Left cardiac atrium (tissue), 4 donors: Measurements from ENCODE around the gene FOXD1. TPM values are rescaled to one million over a fixed set of nuclear protein-coding genes. Genes with fewer than 3 reads are reported as not detected.
A peak's percentile ranks its signal among the peaks of the same experiment; 100 is the strongest.

Source experiments
- ATAC-seq, 2 donors: fragments of 200-7000 bp; cut with Tn5 transposase; one replicate each; pipeline ENCODE4 v1.9.1; 2020; ENCODE audit warnings: mild to moderate bottlenecking in 2 of 2, moderate library complexity in 2 of 2
- DNase-seq: peaks from one replicate; pipeline ENCODE4 v3.0.0-alpha.2; 2020
- intact Hi-C, 2 donors: fragments of 100-400 bp; cut with DNase I; formaldehyde crosslinking; loops; one replicate each; pipeline versions ENCODE4 v1.14.1 to v1.15.1; 2022 to 2023
- total RNA-seq, 2 donors: library from RNA; stranded (reverse); fragmentation: NEBNext Ultra II Directional; extraction: Animal tissue kit (Norgen Biotek cat#: 25700); gene quantifications; one replicate each; pipeline ENCODE4 v1.2.1, GENCODE V29; 2021
- donor health status: DM: no; HTN: yes; CAD: no.
- donor health status: DM: no; HTN: yes; CAD: no; lungs with severe emphysema.
- donor health status: DM: yes; HTN: yes; CAD: no.
- donor health status: Dilated cardiomyopathy.

FOXD1 gene
- total RNA-seq, 2 donors from 2014 or later = 0.09 to 0.10 TPM

DNA sequence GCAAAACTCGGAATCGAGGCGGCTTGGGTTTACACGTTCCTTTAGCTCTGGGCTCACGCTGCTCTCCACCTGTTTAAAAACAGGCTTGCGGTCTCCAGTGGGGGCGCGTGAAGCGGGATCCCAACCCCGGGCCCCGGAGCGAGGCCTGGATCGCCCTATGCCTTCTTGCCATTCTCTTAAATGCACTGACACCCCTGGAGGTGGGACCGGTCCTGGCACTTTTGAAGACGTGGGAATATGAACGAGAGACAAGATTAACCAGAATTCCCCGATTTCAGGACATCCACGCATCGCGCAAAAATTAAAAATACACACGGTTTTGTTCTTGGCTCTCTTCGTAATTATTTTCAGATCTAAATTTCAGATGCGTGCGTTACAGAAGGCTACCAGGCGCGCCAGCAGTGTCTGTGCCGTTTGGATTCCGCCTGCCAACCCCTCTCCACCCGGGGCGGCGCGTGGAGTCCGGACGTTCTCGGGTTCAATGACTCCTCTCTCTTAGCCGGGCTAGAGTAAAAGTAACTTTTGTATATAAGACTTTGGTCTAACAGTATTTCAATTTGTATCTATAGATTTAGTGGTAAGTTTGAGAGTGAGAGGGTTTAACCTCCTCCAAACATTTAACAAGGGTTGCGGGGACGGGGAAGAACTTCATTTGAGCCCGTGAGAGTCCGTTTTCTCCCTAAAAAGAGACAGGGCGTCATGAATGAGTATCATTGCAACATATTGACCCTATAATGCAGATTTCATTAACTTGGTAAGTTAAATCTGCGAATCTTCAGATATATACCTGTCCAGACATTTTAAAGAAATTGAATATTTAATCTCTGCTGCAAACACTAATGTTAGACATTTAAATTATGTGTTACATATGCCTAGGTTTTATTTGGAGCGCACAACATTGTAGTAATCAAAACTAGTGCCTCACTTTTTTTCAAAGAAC lies 3.8 kb downstream of the FOXD1 start:
- ATAC-seq = no peak
- intact Hi-C loops = loop anchor here in 1 of 2 donors (10.0 kb wide), 1 partner anchor 230 kb away; no protein-coding TSS in a partner anchor
- DNase-seq = no peak

DNA sequence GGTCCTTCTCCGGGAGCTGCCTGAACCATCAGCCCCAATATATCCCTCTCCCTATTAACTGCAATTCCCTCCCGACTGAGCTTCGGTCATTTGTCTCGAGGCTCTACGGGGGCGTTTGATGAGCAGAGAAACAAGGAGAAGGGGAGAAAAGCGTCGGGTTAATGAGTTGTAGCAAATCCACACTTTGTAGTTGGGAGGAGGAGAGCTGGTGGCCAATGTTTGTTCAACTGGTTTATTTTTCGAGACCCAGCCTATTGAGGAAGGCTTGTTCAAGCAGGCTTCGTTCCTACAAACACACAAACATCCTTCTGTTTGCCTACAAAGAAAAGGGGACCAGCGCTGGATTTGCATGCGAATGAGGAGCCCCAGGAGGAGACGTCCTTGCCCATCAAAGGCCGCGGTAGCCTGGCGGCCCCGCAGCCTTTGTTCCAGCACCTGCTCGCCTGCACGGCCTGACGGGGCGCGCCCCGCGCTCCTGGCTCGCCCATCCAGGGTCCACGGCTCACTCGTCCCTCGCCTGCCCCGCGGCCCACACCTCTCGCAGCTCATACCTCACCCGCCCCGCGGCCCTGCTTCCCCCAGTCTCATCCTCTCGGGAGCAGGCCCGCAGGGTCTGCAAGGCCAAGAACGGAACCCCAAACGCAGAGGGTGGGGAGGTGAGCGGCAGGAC lies 4.6 kb downstream of the FOXD1 start:
- intact Hi-C loops = loop anchor here in 1 of 2 donors (10.0 kb wide), 1 partner anchor 229 kb away; no protein-coding TSS in a partner anchor
- ATAC-seq (no peak), DNase-seq (no peak)

DNA sequence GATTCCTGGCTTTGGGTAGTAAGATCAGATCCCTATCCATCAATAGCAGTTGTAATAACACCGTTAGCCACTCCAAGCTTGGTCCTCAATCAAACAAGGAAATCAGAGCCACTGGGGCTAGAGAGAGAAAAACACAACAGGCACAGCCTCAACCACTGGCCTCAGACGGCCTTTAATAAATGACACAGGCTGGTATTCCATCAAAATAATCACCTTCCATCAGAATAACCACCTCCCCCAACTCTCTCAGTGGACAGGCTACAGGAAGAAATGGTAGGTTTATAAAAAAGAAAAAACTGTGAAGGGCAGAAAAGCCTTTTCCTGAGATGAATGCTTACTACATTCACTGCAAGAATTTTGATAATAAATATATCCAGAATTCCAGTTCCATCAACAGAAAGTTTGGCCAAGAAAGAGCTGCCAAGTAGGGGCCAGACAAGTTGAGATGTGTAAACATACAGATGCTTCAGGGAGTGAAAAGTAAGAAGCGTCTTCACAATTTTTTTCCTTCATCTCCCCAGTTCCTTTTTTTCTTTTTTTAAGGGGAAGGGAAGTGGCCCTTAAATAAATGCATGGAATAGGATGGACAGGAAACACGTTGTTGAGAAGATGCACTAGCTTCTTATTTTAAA lies 5.5 kb downstream of the FOXD1 start:
- intact Hi-C loops = loop anchor here in 1 of 2 donors (10.0 kb wide), 1 partner anchor 228 kb away; no protein-coding TSS in a partner anchor
- ATAC-seq = no peak
- DNase-seq = no peak

DNA sequence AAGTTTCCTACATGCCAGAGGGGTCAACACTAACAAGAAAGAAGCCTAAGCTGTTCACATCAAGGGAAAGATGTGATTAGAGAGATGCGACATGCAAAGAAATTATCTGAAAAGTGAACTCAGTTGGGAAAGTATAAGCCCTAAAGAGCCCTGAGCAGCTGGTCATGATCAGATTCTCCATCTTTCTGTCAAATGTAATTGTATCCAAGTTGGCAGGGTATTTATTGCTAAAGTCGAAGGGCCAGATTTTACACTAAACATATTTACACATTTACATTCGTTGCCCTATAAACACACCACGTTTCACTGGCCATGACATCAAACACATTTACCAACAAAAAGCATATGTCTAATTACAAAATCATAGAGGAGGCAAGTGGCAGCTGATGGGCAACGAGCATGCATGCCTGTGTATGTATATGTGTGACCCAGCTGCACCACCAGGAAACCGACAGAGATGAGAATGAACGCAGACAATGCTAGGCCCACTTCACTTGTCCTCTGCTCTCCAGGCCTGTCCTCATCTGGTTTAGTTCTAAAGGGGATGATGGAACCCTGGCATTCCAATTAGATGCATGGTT lies 6.3 kb downstream of the FOXD1 start:
- no peak for ATAC-seq
- intact Hi-C loops = loop anchor here in 1 of 2 donors (10.0 kb wide), 1 partner anchor 228 kb away; no protein-coding TSS in a partner anchor
- no peak for DNase-seq

- intact Hi-C loops = loop anchor here in 1 of 2 donors (10.0 kb wide), 1 partner anchor 227 kb away; no protein-coding TSS in a partner anchor
- ATAC-seq (no peak), DNase-seq (no peak)
Measured at GRCh38 chr5:73441378-73441777, 7.2 kb downstream of the FOXD1 start.

DNA sequence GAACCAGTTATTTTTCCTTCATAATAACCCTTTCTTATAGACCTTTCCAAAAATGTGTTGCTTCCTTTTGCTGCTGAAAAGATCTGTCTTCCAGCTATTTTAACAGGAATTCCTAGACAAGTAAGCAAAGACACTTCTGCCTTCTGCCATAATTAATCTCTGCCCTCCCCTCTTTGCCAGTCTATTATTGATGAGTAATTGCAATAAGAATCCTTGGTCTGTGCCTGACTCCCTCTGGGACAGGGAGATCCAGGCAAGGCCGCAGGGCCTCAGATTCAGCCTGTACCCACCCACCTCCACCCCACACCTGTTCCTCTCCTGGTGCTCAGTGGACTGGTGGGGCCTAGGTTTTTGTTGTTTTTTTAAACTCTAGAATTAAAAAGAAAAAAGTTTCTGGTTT lies 8.3 kb downstream of the FOXD1 start:
- no peak for DNase-seq
- no peak for ATAC-seq
- intact Hi-C loops = loop anchor here in 1 of 2 donors (10.0 kb wide), 1 partner anchor 225 kb away; no protein-coding TSS in a partner anchor

DNA sequence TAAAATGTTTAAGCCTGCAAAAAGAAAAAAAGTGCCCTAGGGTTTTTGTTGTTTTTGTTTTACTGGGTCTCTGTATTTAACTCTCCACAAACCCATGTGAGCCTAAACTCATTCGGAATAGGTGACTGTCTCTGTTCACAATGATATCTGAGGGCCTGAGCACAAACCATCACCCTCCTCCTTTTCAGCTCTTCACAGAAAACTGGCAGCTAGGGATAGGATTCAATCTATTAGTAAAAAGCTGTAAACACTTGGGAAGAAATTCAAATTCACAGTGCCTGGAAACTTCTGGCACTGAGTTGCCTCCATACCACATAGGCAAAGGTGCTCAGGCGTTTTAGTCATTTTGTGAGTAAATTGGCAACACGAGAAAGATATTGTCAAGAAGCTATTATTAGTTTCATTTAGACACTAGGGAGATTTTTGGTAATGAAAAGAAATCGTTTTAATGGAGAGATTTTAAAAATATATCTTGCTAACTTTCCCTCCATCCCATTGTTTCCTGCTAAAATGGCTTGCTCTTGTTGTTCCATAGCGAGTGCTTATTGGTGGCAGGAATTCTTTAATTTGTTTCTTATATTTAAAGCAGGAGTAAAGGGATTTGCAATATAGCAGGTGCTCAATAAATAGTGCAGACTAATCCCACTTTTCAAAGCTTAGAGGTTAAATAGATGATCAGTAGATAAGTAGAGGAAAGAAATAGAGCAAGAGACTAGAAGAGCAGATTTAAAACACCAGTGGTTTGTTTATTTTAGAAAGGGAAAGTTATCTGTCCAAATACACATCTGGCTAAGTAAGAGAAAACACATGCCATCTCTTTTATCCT lies 9.7 kb downstream of the FOXD1 start:
- DNase-seq (no peak), ATAC-seq (no peak)
- intact Hi-C loops = no loop called here

GRCh38 chr5:73437777-73438644 lies 10.6 kb downstream of the FOXD1 start:
- intact Hi-C loops = no loop called here
- DNase-seq (no peak), ATAC-seq (no peak)

GRCh38 chr5:73437101-73437776 lies 11.3 kb downstream of the FOXD1 start:
- DNase-seq = no peak
- intact Hi-C loops = no loop called here
- ATAC-seq = peak; percentile 44 to 53

- DNase-seq (no peak), ATAC-seq (peak; percentile 27 to 41)
- intact Hi-C loops = no loop called here
Measured at GRCh38 chr5:73436535-73437100, 12.0 kb downstream of the FOXD1 start.

DNA sequence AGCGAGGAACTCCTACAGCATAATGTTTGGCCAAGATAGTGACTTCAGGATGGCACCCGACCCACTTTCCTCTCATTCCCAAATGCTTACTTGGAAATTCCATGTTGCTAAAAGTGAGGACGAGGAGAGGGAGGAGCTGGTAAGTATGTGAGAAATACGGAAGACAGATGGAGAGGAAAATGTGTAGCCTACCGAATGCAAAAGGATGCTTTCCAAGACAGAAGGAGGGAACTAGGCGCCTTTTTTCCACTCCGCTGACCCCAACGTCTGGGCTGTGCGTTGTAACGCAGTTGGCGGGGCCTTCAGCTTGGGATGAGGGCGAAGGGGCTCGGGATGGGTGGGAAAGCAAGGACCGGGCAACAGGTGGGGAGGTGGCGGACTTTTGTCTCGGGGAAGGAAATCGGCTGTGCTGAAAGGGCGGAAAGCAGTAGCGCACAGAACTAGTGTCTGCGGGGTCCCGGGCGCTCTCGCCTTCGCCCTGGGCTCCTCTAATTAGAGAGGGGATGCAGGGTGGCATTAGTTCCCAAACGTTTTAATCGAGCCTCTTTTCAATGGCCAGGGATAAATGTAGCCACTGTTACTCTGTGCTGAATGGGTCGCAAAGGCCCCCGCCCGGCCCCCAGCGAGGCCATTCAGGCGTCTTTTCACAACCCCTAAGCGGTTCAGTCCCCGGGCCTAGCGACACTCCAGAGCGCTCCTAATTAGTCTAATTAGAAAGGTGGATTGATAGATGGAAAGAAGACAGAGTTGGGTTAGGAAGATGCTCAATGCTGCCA lies 12.6 kb downstream of the FOXD1 start:
- intact Hi-C loops = no loop called here
- ATAC-seq (no peak), DNase-seq (no peak)

GRCh38 chr5:73434907-73435306 lies 13.7 kb downstream of the FOXD1 start:
- ATAC-seq (no peak), DNase-seq (no peak)
- intact Hi-C loops = no loop called here

DNA sequence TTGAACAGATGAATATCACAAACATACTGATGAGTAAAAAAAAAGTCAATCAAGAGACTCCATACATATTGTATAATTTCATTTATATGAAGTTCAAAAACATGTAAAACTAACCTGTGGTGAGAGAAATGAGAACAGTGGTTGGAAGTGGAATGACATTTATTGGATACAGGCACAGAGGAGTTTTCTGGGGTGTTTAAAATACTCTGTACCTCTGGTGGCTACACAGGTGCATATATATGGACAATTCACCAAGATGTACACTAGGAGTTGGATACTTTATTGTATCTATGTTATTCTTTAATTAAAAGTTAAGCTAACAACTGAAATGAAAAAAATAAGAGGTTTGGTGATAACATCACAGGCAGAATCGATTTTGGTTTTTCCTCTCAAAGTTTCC lies 14.1 kb downstream of the FOXD1 start:
- intact Hi-C loops = no loop called here
- ATAC-seq (no peak), DNase-seq (no peak)

GRCh38 chr5:73433982-73434342 lies 14.6 kb downstream of the FOXD1 start:
- intact Hi-C loops = no loop called here
- DNase-seq (no peak), ATAC-seq (no peak)

GRCh38 chr5:73433272-73433981 lies 15.2 kb downstream of the FOXD1 start:
- intact Hi-C loops = no loop called here
- DNase-seq = no peak
- no peak for ATAC-seq
